Right cardiac atrium (tissue), 5 donors: Measurements from ENCODE around the gene CD74. TPM values are rescaled to one million over a fixed set of nuclear protein-coding genes. Genes with fewer than 3 reads are reported as not detected.

Source experiments
- ATAC-seq, 2 donors: fragments of 200-7000 bp; cut with Tn5 transposase; one replicate each; pipeline versions ENCODE4 v1.8.0 to v1.9.1; 2020; ENCODE audit warnings: moderate library complexity in 2 of 2, mild to moderate bottlenecking in 1 of 2
- DNase-seq, 3 donors: peaks; one replicate each; pipeline ENCODE4 v3.0.0-alpha.2; 2020
- H3K27ac ChIP-seq: one replicate; pipeline ENCODE4 v1.5.1; 2013; ENCODE audit warnings: mild to moderate bottlenecking, low read length, control low read depth, moderate library complexity
- H3K27me3 ChIP-seq: one replicate; pipeline ENCODE4 v1.6.1; 2013; ENCODE audit not compliant: control insufficient read depth, insufficient read depth
- H3K4me1 ChIP-seq: one replicate; pipeline ENCODE4 v1.6.1; 2013; ENCODE audit warnings: low read length; ENCODE audit not compliant: control insufficient read depth, insufficient read depth
- H3K4me3 ChIP-seq: one replicate; pipeline ENCODE4 v1.5.1; 2013; ENCODE audit warnings: low read length, control low read depth
- H3K9me3 ChIP-seq: one replicate; pipeline ENCODE4 v1.6.1; 2013; ENCODE audit warnings: low read length; ENCODE audit not compliant: control insufficient read depth
- WGBS: extraction: QIAGEN DNeasy Blood & Tissue Kit; methylation state at CpG from one replicate; pipeline ENCODE4 v1.1.7; 2013; 5-methylcytosine and 5-hydroxymethylcytosine counted together
- intact Hi-C, 4 donors: fragments of 100-400 bp; cut with DNase I; formaldehyde crosslinking; loops; one replicate each; pipeline versions ENCODE4 v1.11.0 to v1.14.0; 2022 to 2023
- polyA plus RNA-seq: library from polyadenylated mRNA; stranded (reverse); fragments of 200-250 nt; gene quantifications from one replicate; pipeline ENCODE4 v1.2.3, GENCODE V29; 2013
- total RNA-seq, 4 donors: library from RNA; stranded (reverse); fragmentation: NEBNext Ultra II Directional; extraction: Animal tissue kit (Norgen Biotek cat#: 25700); gene quantifications; one replicate each; pipeline ENCODE4 v1.2.1, GENCODE V29; 2021
- donor health status: healthy with polysubstance abuse.
- donor health status: DM: no; HTN: yes; CAD: no.
- donor health status: DM: no; HTN: no; CAD: no.
- donor health status: DM: no; HTN: yes; CAD: no; lungs with severe emphysema.
- donor health status: DM: yes; HTN: yes; CAD: no.

The CD74 gene
- total and polyA plus RNA-seq, 5 donors = 201 to 331 (median 249) TPM

DNA sequence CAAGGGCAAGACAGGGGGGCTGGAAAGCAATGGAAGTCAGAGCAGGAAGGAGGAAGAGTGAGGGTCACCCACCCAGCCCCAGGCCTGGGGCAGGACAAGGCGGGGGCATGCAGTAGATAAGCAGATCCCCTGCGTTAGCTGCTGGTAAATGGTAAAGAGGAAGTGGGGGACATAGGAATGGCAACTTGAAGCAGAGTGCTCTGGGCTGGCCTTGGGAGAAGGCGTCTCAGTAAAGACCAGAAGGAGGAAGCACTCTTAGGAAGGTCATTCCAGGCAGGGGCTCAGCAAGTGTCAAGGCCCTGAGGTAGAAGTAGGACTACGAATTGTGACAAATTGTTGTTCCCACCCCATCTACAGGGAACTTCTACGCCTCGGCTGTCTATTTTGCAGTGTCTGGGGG, 40.1 kb downstream of the CD74 start:
- intact Hi-C loops = no loop called here
- WGBS = 91% methylated on average over 6 of the region's 6 CpGs
- H3K27ac ChIP-seq = no peak overlapping the region

DNA sequence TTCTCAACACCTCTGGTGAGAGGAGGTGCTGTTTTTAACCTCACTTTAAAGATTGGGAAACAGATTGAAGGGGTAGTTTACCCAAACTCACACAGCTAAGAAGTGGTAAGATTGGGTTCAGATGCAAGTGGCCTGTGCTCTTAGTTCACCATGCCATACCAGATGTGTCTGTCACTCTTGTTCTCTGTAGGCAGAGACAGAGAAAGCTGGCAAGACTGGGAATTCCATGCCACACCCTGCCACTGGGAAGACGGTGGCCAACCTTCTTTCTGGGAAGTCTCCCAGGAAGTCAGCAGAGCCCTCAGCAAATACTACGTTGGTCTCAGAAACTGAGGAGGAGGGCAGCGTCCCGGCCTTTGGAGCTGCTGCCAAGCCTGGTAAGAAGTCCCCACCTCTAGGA, 44.2 kb downstream of the CD74 start:
- Histone ChIP-seq H3K27me3 (no peaks in the 10 kb centered on the region), H3K27ac (no peak overlapping the region), H3K4me1 (no peaks in the 10 kb centered on the region), H3K9me3 (no peaks in the 10 kb centered on the region), H3K4me3 (no peak overlapping the region)
- 91% methylated on average over 4 of the region's 4 CpGs for WGBS
- intact Hi-C loops = no loop called here
- ATAC-seq = no peak
- DNase-seq = no peak

More for the DNA sequence above, 40.1 kb downstream of the CD74 start:
- DNase-seq (no peak), ATAC-seq (no peak)
- Histone ChIP-seq H3K4me3 (no peak overlapping the region), H3K27me3 (no peaks in the 10 kb centered on the region), H3K4me1 (no peaks in the 10 kb centered on the region), H3K9me3 (no peaks in the 10 kb centered on the region)

DNA sequence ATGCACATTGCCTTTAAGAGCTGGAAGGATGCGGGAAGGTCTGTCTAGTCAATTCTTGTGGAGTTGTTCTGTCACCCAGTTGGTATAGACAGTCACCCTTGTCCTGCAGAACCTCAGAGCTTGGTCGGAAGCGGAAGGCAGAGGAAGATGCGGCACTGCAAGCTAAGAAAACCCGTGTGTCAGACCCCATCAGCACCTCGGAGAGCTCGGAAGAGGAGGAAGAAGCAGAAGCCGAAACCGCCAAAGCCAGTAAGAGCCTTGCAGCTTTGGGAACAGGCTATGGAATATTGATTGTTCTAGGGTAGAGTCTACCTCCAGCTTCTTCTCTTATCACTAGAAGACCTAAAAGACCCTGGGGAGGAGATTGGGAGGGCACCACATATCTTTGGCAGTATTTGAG, 48.7 kb downstream of the CD74 start:
- intact Hi-C loops = no loop called here
- no peaks in the 10 kb centered on the region for H3K4me1 ChIP-seq
- 86% methylated on average over 9 of the region's 9 CpGs for WGBS
- no peak overlapping the region for H3K27ac ChIP-seq
- DNase-seq = no peak
- H3K4me3 ChIP-seq = no peak overlapping the region
- no peaks in the 10 kb centered on the region for H3K9me3 ChIP-seq
- no peaks in the 10 kb centered on the region for H3K27me3 ChIP-seq
- ATAC-seq = no peak

DNA sequence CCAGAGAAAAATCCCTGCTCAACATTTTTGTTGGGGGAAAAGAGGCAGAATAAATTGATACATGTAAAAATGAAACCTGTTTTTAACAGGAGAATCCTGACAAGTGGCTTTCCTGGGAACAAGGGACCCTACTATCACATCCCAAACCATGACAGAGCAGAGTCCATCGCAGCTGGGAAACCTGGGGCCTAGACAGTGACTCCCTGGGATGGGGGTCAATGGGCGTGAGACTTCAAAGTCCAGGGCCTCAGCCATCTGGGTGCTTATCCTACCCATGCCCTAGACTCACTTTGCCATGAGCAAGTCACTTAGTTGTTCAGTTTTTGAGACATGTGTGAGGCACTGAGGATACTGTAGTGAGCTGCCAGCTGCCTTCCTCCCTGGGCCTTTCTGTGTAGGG, 49.5 kb downstream of the CD74 start:
- WGBS = 97% methylated on average over 2 of the region's 2 CpGs
- ATAC-seq (no peak), DNase-seq (no peak)
- Histone ChIP-seq H3K9me3 (no peaks in the 10 kb centered on the region), H3K27ac (no peak overlapping the region), H3K4me3 (no peak overlapping the region), H3K27me3 (no peaks in the 10 kb centered on the region), H3K4me1 (no peaks in the 10 kb centered on the region)
- intact Hi-C loops = no loop called here

DNA sequence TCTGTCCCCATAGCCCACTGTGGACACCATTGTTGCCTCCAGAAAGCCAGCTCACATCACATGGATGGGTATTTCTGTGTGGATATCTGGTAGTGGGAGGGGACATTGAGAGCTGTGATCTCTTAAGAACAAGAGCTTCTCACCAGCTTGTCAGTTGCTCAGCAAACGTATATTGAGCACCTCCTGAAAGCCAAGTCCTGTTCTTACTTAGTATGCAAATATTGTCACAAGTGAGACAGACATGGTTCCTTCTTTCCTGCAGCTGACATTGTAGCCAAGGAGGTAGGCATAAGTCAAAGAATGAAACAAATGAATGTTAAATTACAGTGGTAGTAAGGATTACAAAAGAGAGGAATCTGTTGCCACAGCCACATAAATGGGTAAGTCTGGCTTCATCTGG, 51.4 kb downstream of the CD74 start:
- 79% methylated on average over 1 of the region's 1 CpG for WGBS
- no peak for ATAC-seq
- no peaks in the 10 kb centered on the region for H3K27me3 ChIP-seq
- H3K4me3 ChIP-seq = no peak overlapping the region
- H3K27ac ChIP-seq = no peak overlapping the region
- intact Hi-C loops = no loop called here
- DNase-seq = no peak
- no peaks in the 10 kb centered on the region for H3K9me3 ChIP-seq
- no peaks in the 10 kb centered on the region for H3K4me1 ChIP-seq

DNA sequence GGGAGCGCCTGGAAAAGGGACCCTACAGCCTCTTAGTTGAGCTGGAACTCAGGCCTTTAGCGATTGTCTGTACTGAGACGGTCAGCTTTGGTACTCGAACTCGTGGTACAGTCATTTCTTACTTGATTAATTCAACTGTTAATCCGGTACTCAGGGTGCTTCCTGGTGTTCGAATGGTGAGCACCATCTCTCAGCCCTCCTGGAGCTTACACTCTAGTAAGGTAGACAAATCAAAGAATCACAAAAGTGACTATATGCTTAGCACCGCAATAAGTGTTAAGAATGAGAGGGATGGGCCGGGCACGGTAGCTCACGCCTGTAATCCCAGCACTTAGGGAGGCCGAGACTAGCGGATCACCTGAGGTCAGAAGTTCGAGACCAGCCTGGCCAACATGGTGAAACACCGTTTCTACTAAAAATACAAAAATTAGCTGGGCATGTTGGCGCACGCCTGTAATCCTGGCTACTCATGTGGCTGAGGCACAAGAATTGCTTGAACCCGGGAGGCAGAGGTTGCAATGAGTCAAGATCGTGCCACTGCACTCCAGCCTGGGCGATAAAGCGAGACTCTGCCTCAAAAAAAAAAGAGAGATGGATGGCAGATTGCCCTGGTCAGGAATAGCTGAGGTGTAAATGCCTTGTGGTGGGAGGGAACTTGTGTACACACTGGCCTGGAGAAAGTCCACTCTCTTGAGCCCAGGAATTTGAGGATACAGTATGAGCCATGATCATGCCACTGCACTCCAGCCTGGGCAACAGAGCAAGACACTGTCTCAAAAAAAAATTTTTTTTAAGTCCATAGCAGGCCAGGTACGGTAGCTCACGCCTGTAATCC, 54.2 kb downstream of the CD74 start:
- H3K4me3 ChIP-seq = peak overlapping the region; percentile 70
- intact Hi-C loops = loop anchor here in 2 of 4 donors (10.0 kb wide), 2 partner anchors 86 to 234 kb away; partner anchors contain the start of gene RPS14 (in 1 of the 2)
- H3K27me3 ChIP-seq = no peaks in the 10 kb centered on the region
- no peaks in the 10 kb centered on the region for H3K9me3 ChIP-seq
- ATAC-seq (no peak), DNase-seq (no peak)
- H3K4me1 ChIP-seq = no peaks in the 10 kb centered on the region
- no peak overlapping the region for H3K27ac ChIP-seq
- 55% methylated on average over 23 of the region's 23 CpGs for WGBS

DNA sequence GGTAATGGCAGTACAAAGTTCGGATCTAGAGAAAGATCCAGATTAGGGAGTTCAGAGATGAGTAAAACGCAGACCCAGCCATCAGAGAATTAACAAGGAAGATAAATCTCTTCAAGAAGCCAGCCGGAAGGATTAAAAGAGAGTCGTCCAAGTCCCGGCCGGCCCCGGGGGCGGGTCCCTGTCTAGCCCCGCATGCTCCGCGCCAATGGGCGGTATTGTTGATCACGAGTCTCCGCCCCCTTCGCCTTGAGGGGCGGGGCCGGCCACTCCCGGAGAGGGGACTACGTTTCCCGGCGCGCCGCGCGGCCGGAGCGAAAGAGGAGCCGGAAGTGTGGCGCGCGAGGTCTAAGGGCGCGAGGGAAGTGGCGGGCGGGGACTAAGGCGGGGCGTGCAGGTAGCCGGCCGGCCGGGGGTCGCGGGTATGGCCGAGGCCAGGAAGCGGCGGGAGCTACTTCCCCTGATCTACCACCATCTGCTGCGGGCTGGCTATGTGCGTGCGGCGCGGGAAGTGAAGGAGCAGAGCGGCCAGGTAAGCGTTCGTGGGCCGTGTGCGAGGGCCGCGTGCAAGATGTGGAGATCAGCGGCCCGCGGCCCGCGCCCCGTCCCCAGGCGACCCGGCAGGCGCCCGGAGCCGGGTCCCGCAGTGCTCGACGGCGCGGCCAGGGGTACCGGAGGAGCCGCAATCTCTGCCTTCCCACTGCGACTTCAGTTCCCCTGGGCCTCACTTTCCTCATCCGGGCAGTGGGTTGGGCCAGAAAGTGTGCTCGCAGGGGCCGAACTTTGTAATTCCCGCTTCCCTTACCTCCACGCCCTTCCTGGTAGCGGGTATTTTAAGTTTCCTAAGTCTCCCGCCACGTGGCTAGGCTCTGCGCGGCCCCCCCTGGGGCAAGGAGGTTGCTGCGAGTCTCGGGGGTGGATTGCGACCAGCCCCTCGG, 55.1 kb downstream of the CD74 start, which contains the start of gene TCOF1:
TSS of gene TCOF1 (plus strand) at position 372 of the 935 bp plus-strand sequence. CDS start at position 422, 50 bp downstream.
- no peaks in the 10 kb centered on the region for H3K27me3 ChIP-seq
- no peaks in the 10 kb centered on the region for H3K4me1 ChIP-seq
- intact Hi-C loops = loop anchor here in 2 of 4 donors (10.0 kb wide), 2 partner anchors 87 to 233 kb away; partner anchors contain the start of gene RPS14 (in 1 of the 2)
- under 1% methylated on average over 90 of the region's 90 CpGs for WGBS
- peak; percentile 97 to 99 (median 99) for DNase-seq
- ATAC-seq = peak; percentile 98 to 99
- H3K9me3 ChIP-seq = no peaks in the 10 kb centered on the region
- H3K27ac ChIP-seq = no peak within 1 kb of the TSS
- peak within 1 kb of the TSS; percentile 70 for H3K4me3 ChIP-seq

DNA sequence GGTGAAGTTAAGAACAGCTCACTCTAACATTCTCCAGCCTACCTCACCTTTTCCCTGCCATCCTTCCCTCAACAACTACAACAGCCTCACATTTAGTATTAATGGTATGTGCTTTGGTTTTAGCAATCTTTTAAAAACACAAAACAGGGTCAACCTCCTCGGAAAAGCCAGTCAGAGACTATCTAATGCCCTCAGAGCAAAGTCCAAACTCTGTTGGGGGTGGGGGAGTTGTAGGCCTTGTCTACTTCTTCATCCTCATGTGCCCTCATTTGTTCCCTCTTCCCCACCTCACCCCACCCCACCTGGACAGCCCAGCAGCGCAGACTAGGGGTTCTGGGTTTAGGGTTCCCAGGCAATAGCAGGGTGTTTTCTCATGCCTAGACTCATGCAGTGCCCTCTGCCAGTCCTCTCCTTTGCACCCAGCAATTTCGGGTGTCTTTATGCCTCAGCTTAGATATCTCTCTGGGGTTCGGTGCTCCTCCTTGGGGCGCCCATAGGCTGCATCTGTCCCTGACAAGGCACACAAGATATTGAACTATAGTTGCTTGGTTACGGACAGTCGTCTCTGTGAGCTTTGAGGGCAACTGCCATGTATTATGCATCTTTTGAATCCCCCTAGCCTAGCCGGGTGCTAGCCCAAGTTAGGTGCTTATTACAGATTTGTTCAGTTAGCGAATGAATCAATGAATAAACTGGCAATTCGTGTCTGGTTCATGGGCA, 56.0 kb downstream of the CD74 start:
- Histone ChIP-seq H3K4me3 (peak overlapping the region; percentile 38), H3K9me3 (no peaks in the 10 kb centered on the region), H3K4me1 (no peaks in the 10 kb centered on the region), H3K27me3 (no peaks in the 10 kb centered on the region), H3K27ac (no peak overlapping the region)
- DNase-seq (no peak), ATAC-seq (no peak)
- intact Hi-C loops = loop anchor here in 2 of 4 donors (10.0 kb wide), 2 partner anchors 88 to 232 kb away; partner anchors contain the start of gene RPS14 (in 1 of the 2)
- WGBS = 65% methylated on average over 10 of the region's 10 CpGs

DNA sequence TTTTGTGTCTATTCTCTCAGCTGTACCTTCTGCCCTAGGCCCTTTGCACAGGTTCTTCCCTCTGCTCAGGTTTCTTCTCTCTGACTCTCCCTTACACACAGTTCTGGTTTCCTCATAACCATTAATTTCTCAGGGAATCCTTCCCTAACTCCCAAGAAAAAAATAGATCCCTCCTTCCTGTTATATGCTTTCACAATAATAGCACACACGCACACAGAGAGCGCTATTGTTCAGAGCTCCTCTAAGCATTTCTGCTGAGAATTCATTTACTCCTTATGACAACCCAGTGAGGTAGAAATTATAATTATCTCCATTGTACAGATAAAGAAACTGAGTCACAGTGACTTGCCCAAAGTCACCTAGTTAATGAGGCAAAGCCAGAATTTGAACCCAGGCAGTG, 56.9 kb downstream of the CD74 start:
- DNase-seq = no peak
- Histone ChIP-seq H3K4me3 (no peak overlapping the region), H3K4me1 (no peaks in the 10 kb centered on the region), H3K27ac (no peak overlapping the region), H3K27me3 (no peaks in the 10 kb centered on the region), H3K9me3 (no peaks in the 10 kb centered on the region)
- ATAC-seq = no peak
- intact Hi-C loops = loop anchor here in 2 of 4 donors (10.0 kb wide), 2 partner anchors 89 to 231 kb away; partner anchors contain the start of gene RPS14 (in 1 of the 2)
- 89% methylated on average over 2 of the region's 2 CpGs for WGBS

DNA sequence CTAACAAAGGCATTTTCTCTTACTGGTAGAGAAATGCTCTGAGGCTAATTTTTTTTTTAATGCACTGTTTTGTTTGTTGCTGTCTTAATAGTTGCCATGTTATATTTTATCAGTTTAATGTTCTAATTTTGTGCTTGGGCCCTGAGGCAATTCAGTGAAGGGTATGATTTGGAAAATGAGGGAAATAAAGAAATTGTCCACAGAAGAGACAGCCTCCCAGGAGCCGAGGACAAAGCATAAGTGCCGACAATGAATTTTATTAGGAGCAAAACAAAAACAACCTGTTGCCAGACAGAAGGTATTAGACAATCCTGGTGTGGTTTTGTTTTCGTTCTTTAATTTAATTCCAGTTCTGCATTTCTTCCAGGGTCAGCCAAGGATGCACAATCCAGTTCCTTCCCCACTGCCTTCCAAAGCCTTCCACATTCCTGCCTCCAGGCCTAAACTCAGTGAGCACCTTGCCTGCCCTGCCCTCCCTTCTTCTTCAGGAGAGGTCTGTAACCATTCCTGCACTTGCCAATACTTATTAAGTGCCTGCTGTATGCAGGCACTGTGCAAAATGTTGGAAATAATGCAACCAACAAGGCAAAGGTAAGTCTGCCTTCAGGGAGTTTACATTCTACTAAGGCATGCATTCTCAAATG, 59.6 kb downstream of the CD74 start:
- ATAC-seq = no peak
- no peak for DNase-seq
- Histone ChIP-seq H3K4me1 (no peaks in the 10 kb centered on the region), H3K4me3 (no peak overlapping the region), H3K27me3 (no peaks in the 10 kb centered on the region), H3K9me3 (no peaks in the 10 kb centered on the region), H3K27ac (no peak overlapping the region)
- intact Hi-C loops = loop anchor here in 2 of 4 donors (10.0 kb wide), 2 partner anchors 92 to 228 kb away; partner anchors contain the start of gene RPS14 (in 1 of the 2)
- 71% methylated on average over 3 of the region's 3 CpGs for WGBS
